GM12878 (cell line): ENCODE data around the gene STAMBPL1. TPM values are rescaled to one million over a fixed set of nuclear protein-coding genes. Genes with fewer than 3 reads are reported as not detected.

Experiments used
- ATAC-seq: fragments of 200-7000 bp; cut with Tn5 transposase; 3 replicates; pipeline ENCODE4 v1.9.1; 2020; ENCODE audit warnings: mild to moderate bottlenecking, moderate library complexity
- BruUV-seq: library from RNA; stranded (reverse); fragments of 400-500 nt; replicated peaks from 2 replicates; lab custom pipeline; 2021; lab: Mats Ljungman, UMichigan
- CTCF ChIA-PET: fragments of 300-600 bp; sonication (Branson Sonifier 250); formaldehyde crosslinking; extraction: SDS; loops from one replicate; lab custom pipeline; 2021; ENCODE audit warnings: inconsistent platforms; lab: Yijun Ruan, JAX
- POLR2A ChIA-PET: fragments of 350-600 bp; formaldehyde crosslinking; extraction: SDS; loops from one replicate; lab custom pipeline; 2021; ENCODE audit warnings: inconsistent platforms; lab: Charles Lee
- RAD21 ChIA-PET: fragments of 300-600 bp; sonication (Branson Sonifier 250); formaldehyde crosslinking; loops from one replicate; lab custom pipeline; 2023; ENCODE audit warnings: antibody characterized with exemption; ENCODE audit not compliant: unreplicated experiment; lab: Charles Lee
- SMC1A ChIA-PET: fragments of 300-600 bp; sonication (Branson Sonifier 250); formaldehyde crosslinking; loops from one replicate; lab custom pipeline; 2023; ENCODE audit not compliant: unreplicated experiment, uncharacterized antibody; lab: Charles Lee
- DNase-seq: peaks from one replicate; pipeline ENCODE4 v3.0.0-alpha.2; 2011; ENCODE audit warnings: low read depth, low spot score
- FAIRE-seq: peaks from 3 replicates; lab custom pipeline; 2011; peaks lifted over from hg19 to GRCh38; lab: Jason Lieb, UNC
- H2AFZ ChIP-seq: 2 replicates; pipeline ENCODE4 v1.6.0; 2011; ENCODE audit warnings: low read depth, low read length, control low read depth; ENCODE audit not compliant: control insufficient read depth
- H3K27ac ChIP-seq: 2 replicates; pipeline ENCODE4 v1.5.1; 2011; ENCODE audit warnings: control low read depth; ENCODE audit not compliant: control insufficient read depth, insufficient read depth
- H3K27me3 ChIP-seq, 2 experiments: replicated peaks in 1 of 2; 2 replicates each; pipeline versions ENCODE4 v1.6.0 to v1.6.1; 2011; ENCODE audit warnings: low read length in 1 of 2; ENCODE audit not compliant: control insufficient read depth in 2 of 2, insufficient read depth in 2 of 2
- H3K36me3 ChIP-seq, 2 experiments: 2 replicates each; pipeline ENCODE4 v1.5.1; 2011; ENCODE audit warnings: low read length in 1 of 2; ENCODE audit not compliant: control insufficient read depth in 2 of 2, insufficient read depth in 2 of 2
- H3K4me1 ChIP-seq: 2 replicates; pipeline ENCODE4 v1.6.1; 2011; ENCODE audit warnings: mild to moderate bottlenecking, low read length, moderate library complexity, mixed read lengths; ENCODE audit not compliant: control insufficient read depth, insufficient read depth
- H3K4me2 ChIP-seq: 2 replicates; pipeline ENCODE4 v1.6.0; 2011; ENCODE audit warnings: control low read depth; ENCODE audit not compliant: control insufficient read depth, insufficient read depth
- H3K4me3 ChIP-seq: fragments of 200-600 bp; sonication (generic); 2 replicates; pipeline ENCODE4 v1.5.1; 2016
- H3K79me2 ChIP-seq: 2 replicates; pipeline ENCODE4 v1.6.0; 2011; ENCODE audit warnings: low read length; ENCODE audit not compliant: control insufficient read depth, insufficient read depth
- H3K9ac ChIP-seq: 2 replicates; pipeline ENCODE4 v1.8.0; 2011; ENCODE audit warnings: low read length, control low read depth, mixed read lengths; ENCODE audit not compliant: control insufficient read depth, insufficient read depth
- H3K9me3 ChIP-seq: replicated peaks from 3 replicates; pipeline ENCODE4 v1.5.1; 2011; ENCODE audit warnings: mild to moderate bottlenecking, low read length; ENCODE audit not compliant: control insufficient read depth, insufficient read depth
- H4K20me1 ChIP-seq: 2 replicates; pipeline ENCODE4 v1.6.0; 2011; ENCODE audit not compliant: control insufficient read depth, insufficient read depth
- BCL3 ChIP-seq: IDR thresholded peaks from 2 replicates; pipeline ENCODE4 v1.6.1; 2011; ENCODE audit warnings: borderline replicate concordance, low read depth, mild to moderate bottlenecking, moderate library complexity, low read length; ENCODE audit not compliant: insufficient read depth, poor library complexity, severe bottlenecking
- CUX1 ChIP-seq: IDR thresholded peaks from 2 replicates; pipeline ENCODE4 v1.6.1; 2012; ENCODE audit warnings: improper control_type of control experiment, low read depth, low read length; ENCODE audit not compliant: insufficient replicate concordance
- WGBS: methylation state at CpG from one replicate; pipeline ENCODE4 v1.1.6; 2016; ENCODE audit warnings: low lambda C conversion rate; ENCODE audit not compliant: insufficient replicate concordance, insufficient coverage; ENCODE audit errors: missing lambda C conversion rate; 5-methylcytosine and 5-hydroxymethylcytosine counted together
- in situ Hi-C: fragments of 300-500 bp; cut with MboI; formaldehyde crosslinking; loops from 9 replicates; pipeline ENCODE4 v1.14.3; 2018; ENCODE audit warnings: mixed read lengths
- intact Hi-C: fragments of 100-400 bp; cut with micrococcal nuclease; formaldehyde crosslinking; loops from one replicate; pipeline ENCODE4 v1.14.2; 2022; ENCODE audit not compliant: unreplicated experiment
- polyA plus RNA-seq, 11 experiments: library from polyadenylated mRNA; depleted of rRNA in 4 of 11; unstranded in 6 of 11; stranded (reverse) in 5 of 11; fragments of >200 nt; fragmentation: Nextera tagmentation in 4 of 11; fragmentation: Illumina TruSeq in 1 of 11; extraction: Ambion mirVana in 4 of 11; extraction: Trizol in 1 of 11; gene quantifications; 1 replicate in 1 of 11; 2 replicates in 10 of 11; pipeline versions ENCODE4 v1.2.1 to v1.2.3, GENCODE V29; 2011 to 2016; ENCODE audit warnings: inconsistent platforms in 2 of 11, missing spikeins in 2 of 11, low read depth in 1 of 11
- total RNA-seq, 4 experiments: library from RNA; depleted of rRNA in 3 of 4; stranded (reverse); fragments of >200 nt in 3 of 4; fragmentation: Illumina TruSeq in 1 of 4; extraction: Trizol in 1 of 4; gene quantifications; 2 replicates each; pipeline versions ENCODE4 v1.2.1 to v1.2.3, GENCODE V29; 2013 to 2021

STAMBPL1 gene
- total and polyA plus RNA-seq, 10 of the 15 experiments (the other 5 are each of a cell fraction or from before 2014, with no cell fraction given): 7.5 to 44.1 (median 25.4) TPM

- ChIA-PET RAD21 (interaction anchor here (2.0 kb wide), 1 partner anchor 22 kb away, joined by 6 read pairs; no protein-coding TSS in a partner anchor), SMC1A (interaction anchor here (0.8 to 4.1 kb wide), 3 partner anchors 12 to 70 kb away, joined by 3 to 19 read pairs (median 4); no protein-coding TSS in a partner anchor), CTCF (interaction anchor here (3.8 kb wide), 1 partner anchor 23 kb away, joined by 27 read pairs; no protein-coding TSS in a partner anchor), POLR2A (no interaction called here)
- no peaks in the 10 kb centered on the region for H3K79me2 ChIP-seq
- WGBS: 0% methylated on average over 2 of the region's 2 CpGs
- H4K20me1 ChIP-seq: no peaks in the 10 kb centered on the region
- H3K4me3 ChIP-seq: no peak overlapping the region
- BruUV-seq: no TSS peak
- H3K9me3 ChIP-seq: no peaks in the 10 kb centered on the region
- no peak for ATAC-seq
- DNase-seq: no peak
- H3K36me3 ChIP-seq: no peaks in the 10 kb centered on the region
- intact Hi-C loops: no loop called here
- no peak overlapping the region for H3K9ac ChIP-seq
- FAIRE-seq: no peak
- no peak overlapping the region for H3K27ac ChIP-seq
- in situ Hi-C loops: no loop called here
- peak; percentile 35 for TF ChIP-seq BCL3
- TF ChIP-seq CUX1: no peak
- no peaks in the 10 kb centered on the region for H3K4me1 ChIP-seq
- H3K27me3 ChIP-seq: no peaks in the 10 kb centered on the region
- H3K4me2 ChIP-seq: no peak overlapping the region
- no peak overlapping the region for H2AFZ ChIP-seq
Measured at GRCh38 chr10:88858491-88858890, 21.6 kb upstream of the STAMBPL1 start.
